ENCODE data around the gene LCA5.

- TF ChIP-seq POLR2A (IDR thresholded peaks at IDR 0.05), result no peak
- no peak for TF ChIP-seq CTCF (IDR thresholded peaks at IDR 0.05)
- no peak for TF ChIP-seq POLR2AphosphoS5 (IDR thresholded peaks at IDR 0.05)
These were observed 22.5 kb upstream of the LCA5 start for GRCh38 chr6:79559706-79560105.
